Stimulated activated CD4-positive, alpha-beta T cell treated with anti-CD3 and anti-CD28 coated beads, TNF-alpha, amount 100 ng/mL, for 1 hour (primary cell): Measurements from ENCODE around the gene MOV10L1.
"Not testable (repeated sequence)": the region's sequence is repeated elsewhere in the genome, so short reads cannot be mapped to it uniquely, and the experiment has no call there.

Experiments used
- DNase-seq, 3 donors: peaks; one replicate each; pipeline ENCODE4 v3.0.0-alpha.2; 2020; ENCODE audit warnings: low read depth in 3 of 3, low spot score in 1 of 3

Gene MOV10L1

DNA sequence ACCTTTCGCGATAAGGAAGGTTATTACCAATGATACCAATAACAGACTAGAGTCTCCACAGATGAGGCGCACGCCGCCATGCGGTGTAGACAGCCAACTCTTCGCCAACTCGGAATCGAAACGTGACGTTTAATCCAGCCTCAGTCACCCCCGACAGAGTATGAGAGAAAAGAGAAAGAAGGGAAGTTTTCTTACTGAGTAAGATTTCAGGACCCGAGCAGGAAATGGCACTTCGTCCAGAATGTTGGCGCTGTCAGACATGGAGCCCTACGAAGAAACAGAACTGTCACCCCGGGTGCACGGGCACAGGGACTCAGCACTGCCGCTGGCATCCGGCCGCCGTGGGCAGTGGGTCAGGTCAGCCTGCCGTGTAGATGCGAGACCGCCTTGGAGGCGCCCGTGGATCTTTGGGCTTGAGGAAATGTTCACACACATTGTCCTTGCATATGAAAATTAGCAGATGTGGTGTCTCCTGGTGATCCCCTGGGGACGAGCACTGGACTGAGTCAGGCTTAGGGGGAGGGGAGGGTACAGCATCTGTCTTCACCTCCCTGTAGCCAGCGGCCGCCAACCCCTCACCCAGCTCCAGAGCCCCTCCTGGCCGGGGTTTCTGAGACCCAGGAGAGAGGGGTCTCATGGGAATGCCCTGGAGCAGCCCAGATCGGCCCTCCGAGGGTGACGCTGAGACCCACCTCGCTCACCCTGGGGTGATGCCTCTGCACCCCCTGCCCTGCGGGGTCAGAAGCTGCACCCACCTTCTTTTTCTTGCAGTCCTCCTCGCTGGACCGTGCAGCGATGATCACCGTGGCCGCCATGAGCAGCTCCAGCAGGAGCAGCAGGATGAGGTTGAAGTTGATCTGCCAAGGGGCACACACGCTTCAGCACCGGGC is 12.9 kb upstream of the MOV10L1 start:
- DNase-seq = no peak

DNA sequence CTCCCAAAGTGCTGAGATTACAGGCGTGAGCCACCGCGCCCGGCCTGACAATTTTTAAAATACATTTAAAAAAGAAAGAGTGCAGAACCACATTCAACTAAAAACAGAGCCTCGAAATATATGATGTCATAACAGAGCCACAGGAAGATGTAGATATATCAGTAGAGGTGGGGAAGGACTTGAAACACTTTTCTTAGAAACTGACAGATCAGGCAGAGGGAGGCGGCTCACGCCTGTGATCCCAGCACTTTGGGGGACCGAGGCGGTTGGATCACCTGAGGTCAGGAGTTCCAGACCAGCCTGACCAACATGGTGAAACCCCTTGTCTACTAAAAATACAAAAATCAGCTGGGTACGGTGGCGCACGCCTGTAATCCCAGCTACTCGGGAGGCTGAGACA is 11.6 kb upstream of the MOV10L1 start:
- DNase-seq = no peak

DNA sequence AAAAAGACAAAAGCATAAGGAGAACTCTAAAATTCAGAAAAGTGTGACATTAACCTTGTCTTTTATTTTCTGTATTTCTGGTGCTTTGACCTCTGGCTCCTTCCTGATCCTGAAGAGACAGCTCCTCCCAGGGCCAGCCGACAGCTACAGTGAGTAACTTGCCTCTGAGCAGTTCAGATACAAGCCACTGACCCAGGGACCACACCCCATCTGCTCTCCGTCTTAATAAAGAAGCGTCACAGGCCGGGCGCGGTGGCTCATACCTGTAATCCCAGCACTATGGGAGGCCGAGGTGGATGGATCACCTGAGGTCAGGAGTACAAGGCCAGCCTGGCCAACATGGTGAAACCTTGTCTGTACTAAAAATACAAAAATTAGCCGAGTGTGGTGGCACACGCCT is 11.0 kb upstream of the MOV10L1 start:
- no peak for DNase-seq

DNA sequence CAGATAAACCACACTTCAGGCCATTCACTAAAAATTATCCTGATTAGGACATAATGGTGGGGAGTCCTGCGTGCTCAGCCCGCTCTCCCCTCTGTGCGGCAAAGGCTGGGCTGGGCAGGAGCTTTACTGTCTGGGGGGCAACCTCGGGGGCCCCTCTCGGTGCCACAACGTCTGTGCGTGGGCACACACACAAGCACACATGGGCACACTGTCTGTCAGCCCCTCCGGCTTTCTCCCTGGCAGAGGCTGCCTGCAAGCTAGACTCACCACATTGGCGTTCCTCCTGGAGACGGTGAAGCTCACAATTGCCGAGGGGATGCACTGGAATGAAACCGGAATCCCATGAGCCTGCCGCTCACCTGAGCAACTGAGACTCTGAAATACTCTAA is 9.7 kb upstream of the MOV10L1 start:
- DNase-seq = no peak

DNA sequence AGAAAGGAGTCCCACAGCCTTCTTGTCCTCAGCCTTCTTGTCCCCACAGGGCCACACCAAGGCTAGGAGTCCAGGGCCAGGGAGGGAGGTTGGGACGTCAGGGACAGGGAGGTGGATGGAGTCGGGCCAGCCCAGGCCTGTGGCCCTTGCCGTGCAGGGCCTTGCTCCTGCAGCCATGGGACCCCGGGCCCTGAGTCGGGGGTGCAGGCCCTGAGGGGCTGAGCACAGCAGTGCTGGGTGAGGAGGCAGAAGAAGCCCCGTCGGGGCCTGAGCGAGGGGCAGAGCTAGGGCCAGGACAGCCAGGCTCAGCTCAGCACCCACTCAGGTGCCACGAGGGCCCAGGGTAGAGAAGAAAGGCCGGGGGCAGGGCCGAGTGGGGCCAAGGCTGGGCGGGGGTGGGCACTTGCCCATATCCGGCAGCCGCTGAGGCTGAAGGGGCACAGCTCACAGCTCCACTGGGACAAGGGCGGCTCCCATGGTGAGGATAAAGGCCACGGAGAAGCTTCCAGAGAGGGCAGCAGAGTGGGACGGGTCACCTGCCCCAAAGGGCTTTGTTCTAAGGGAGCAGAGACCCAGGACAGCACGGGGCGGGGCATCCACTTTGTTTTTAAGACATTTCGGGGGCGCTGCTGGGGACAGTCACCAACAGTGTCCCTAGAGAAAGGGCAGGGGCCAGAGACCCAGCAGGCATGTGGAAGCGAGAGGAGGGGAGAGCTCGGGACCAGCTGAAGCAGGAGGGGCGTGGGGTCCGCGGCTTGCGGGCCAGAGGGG is 8.2 kb upstream of the MOV10L1 start:
- no peak for DNase-seq

DNA sequence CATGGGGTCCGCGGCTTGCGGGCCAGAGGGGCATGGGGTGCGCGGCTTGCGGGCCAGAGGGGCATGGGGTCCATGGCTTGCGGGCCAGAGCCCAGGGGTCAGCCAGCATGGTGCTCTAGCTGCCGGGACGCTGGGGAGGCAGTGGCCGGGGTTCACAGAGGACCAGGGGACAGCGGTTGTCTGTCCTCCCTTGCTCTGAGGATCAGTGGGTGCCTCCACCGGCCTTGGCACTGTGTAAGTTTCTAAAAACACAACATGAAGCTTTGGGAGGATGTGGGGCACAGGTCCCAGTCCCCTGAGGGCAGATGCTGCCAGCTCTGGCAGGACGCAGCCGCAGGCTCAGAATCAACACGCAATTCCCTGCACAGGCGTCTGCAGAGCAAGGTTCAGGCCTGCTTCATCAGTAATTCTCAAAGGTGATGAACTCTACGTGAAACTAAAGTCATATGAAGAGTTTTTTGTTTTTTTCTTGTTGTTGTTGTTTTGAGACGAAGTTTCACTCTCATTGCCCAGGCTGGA is 7.5 kb upstream of the MOV10L1 start:
- DNase-seq = no peak

DNA sequence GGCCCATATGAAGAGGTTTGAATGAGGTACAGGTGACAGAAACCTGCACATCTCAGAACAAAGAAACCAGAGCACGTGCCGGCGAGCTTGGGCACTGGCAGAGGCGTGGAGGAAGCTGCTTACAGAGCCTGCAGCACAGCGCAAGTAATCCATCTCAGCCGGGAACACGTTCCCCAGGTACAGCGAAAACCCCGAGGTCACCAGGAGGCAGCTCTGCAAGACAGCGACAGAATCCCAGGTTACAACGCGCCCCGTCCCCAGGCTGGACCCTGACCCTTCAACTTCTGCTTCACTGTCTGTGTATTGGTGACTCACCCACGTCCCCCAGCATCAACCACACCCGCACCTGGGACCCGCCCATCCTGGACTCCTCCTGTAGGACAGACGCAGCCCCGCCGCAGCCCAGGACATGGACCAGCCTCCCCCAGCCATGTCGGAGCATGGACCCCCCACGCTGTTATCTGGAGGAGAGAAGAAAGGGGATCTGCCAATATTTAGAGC is 6.8 kb upstream of the MOV10L1 start:
- no peak for DNase-seq

DNA sequence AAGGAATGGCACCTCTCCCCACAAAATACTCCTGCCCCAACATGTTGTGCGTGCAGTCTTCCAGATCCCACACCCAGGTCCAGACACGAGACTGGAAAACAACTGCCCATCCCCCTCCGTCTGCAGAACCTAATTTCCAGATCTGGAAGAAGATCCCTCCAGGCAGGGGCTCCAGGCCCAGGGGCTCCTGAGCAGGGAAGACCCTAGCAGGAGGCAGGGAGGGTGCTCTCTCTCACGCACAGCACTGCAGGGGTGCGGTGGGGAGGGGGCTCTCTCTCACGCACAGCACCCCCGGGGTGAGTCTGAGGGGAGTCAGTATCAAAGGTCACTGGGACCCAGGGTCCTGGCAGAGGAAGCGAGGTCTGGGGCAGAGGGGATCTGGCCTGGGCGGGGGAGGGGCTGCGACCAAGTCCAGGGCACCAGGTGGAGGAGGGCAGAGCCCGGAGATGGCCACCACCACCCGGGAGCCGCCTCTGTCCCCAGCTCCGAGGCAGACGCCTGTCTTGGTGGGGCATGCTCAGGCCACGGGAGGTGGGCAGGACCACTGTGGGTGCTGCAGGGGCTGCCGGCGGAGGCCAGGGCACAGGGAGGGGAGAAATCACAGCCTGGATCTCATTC is 6.2 kb upstream of the MOV10L1 start:
- no peak for DNase-seq

DNA sequence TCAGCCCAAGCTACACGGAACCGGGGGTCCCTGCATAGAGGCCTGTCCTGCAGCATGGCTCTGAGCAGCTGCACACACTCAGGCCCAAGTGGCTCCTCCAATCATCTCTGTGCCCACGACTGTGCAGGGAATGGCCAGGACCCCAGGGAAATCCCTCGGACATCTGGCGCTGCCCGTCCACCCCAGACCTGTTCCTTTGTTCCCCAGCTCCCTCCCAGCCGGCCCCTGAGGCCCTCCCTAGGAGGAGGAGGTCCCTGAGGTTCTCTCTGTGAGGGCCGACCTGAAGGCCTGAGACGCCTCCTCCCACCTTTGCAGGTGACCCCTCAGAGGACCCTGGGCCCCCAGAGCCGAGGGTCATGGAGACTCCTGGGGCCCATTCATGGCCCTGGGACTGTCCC is 5.7 kb upstream of the MOV10L1 start:
- no peak for DNase-seq

DNA sequence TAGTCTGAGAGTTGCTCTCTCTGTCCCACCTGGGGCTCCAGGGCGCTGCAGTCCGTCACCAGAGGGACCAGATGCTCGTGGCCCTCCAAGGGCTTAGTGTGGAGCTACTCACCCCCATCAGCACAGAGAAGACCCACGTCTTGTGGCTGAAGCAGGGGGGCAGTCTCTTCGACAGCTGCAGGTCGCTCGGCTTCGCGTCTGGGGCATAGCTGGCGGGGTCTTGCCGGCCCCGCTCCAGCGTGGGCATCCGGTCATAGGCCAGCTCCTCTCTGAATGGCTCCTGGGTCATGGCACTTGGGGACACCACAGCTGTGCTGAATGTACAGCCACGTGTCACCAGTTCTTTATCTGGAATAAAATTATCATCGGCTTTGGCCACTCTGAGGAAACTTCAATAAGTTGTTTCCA is 5.2 kb upstream of the MOV10L1 start:
- DNase-seq = no peak

DNA sequence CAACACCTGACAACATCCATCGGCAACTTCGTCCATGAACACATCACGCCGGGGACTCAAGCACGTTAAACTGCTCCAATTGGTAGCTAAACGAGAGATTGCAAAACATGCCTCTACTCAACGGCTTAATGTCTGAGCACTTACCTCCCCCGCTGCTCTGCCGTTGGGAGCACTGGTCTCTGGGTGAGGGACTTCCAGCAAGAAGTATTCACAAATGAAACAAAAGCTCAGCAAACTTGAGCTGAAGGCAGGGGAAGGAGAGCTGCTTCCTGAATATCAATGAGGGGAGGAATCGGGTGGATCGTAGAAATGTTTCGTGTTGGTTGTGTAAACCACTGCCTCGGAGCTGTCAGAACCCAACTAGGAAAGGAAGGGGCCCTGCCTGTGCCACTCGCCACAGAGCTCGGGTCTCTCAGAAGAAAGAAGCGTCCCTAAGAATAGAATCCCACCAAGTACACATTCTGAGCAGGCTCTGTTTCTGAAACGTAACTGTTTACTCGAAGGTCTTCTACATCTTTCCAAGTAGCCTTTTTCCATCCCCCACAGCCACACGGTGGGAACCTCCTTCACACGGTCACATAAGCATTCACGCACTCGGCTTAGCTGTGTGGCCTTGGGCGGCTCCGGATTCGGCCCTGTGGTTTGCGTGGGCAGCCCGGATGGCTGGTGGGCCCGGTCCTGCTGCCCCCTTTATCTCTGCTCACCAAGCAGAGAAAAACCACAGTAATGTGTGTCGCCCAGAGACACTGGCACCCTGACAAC is 4.4 kb upstream of the MOV10L1 start, which contains the start of gene MLC1:
TSS of gene MLC1 (minus strand) at position 216 of the 762 bp plus-strand sequence. CDS start 524 bp downstream, outside the sequence.
- DNase-seq = no peak

DNA sequence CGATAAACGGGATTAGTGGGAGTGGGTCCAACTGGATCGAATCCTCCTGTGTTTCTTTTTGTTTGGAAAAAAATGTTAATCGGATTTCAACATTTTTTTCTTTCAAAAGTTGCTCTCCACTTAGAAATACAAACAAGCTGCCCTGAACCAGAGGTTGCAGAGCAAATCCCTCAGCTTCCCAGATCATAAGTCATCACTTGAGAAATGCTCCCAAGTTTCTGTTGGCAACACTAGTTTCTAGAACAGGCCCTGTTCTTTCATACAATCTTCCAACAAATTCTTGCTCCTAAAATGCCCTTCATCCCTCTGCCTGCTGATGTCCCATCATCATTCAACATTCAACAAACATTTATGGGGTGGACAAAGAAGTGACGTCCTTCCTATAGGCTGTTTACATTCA is 3.3 kb upstream of the MOV10L1 start:
- no peak for DNase-seq

DNA sequence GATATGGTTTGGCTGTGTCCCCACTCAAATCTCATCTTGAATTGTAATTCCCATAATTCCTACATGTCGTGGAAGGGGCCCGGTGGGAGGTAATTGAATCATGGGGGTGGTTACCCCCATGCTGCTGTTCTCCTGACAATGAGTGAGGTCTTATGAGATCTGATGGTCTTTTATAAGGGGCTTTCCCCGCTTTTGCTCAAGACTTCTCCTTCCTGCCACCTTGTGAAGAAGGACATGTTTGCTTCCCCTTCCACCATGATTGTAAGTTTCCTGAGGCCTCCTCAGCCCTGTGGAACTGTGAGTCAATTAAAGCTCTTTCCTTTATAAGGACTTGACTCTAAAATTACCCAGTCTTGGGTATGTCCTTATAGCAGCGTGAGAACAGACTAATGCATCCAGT is 2.8 kb upstream of the MOV10L1 start:
- DNase-seq = not testable (repeated sequence)

DNA sequence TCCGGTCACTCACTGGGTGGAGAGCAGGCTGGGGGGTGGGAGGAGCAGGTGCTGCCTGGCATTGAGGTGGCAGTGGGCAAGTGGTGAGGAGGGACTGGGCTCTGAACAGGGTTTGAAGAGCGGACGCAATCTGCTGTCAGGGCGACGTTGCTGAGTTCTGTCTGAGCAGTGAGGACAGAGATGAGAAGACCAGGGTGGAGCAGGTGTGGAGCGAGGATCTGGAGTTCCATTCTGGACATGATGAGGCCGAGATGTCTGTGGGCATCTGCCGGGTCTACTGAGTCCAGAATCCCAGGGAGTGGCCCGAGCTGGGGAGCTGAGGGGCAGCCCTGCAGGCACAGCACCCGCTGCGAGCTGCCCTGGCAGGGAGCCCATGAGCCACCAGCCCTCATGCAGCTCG is 2.2 kb upstream of the MOV10L1 start:
- DNase-seq = no peak

DNA sequence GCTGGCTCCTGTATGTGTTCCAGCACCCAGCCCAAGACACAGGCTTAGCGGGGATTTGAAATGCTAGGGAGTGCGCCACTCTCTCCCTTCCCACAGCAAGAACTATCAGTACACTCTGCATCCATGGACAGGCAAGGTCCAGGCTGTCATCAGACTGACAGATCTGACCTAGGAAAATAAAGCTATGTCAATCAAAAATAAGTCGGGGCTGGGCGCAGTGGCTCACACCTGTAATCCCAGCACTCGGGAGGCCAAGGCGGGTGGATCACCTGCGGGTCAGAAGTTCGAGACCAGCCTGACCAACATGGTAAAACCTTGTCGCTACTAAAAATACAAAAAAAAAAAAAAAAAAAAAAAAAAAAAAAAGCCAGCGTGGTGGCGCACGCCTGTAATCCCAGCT is 1.7 kb upstream of the MOV10L1 start:
- no peak for DNase-seq

DNA sequence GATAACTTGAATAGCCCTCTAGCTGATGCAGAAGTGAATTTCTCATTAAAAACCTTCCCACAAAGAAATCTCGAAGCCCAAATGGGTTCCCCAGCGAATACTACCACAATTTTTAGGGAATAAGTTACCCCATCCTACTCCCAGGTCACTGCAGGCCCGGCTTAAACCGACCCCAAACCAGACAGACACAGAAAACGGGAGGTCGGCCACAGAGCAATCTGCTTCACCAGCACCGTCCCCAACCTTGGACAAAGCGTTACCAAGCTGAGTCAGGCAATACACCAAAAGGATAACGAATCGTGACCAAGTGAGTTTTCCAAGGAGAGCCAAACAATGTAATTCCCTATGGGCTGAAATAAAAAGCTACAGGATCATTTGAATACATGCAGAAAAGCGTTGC is 575 bp upstream of the MOV10L1 start:
- no peak for DNase-seq

DNA sequence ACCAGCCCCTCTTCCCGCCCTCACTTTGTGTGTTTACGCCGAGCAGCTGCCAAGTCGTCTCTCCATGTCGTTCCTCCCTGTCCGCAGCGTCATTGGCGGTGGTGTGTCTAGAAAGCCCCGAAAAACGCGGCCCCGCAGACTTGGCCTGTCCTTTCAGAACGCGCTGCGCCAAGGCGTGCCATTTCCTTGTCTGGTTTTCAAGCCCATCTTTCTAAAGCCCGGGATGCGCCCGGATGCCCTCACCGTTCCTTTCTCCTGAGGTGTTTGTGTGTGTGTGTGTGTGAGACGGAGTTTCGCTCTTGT is 557 bp downstream of the MOV10L1 start:
- DNase-seq = no peak

DNA sequence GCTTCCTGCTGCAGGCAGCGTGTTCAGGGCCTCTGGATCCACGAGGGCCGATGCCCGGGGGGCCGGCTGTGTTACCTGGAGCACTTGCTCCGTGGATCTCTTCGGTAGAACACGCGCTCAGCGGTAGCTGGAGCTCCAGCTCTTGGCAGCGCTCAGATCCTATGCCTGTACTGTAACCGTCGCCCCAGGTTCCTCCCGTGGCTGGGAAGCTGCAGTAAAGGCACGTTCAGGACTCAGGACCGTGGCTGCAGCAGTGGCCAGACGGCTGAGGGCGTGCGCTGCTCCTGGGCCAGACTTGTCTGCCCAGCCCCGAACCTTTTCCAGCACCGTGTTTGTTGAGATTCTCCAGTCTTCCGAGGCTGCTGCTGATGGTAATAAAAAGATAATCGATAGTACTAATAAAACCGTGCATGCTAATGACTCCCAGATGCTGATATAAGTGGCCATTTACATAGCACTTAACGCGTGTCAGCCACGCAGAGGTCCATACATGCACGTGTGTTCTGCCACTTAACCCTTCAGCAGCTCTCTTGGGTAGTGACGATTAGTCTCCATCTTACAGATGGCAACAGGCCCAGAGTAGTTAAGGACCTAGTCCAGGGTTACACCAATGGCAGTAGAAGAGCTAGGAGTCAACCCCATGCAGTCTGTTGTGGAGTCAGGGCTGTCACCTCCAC is 1.4 kb downstream of the MOV10L1 start:
- no peak for DNase-seq

DNA sequence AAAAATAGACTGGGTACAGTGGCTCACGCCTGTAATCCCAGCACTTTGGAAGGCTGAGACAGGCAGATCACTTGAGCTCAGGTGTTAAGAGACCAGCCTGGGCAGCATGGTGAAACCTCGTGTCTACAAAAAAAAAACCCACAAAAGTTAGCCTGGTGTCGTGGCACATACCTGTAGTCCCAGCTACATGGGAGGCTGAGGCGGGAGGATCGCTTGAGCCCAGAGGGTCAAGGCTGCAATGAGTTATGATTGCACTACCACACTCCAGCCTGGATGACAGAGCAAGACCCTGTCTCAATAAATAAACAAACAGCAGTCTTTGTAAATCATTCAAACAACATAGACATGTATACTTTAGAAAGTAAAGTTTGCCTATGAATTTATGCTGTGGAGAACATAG is 2.5 kb downstream of the MOV10L1 start:
- DNase-seq = no peak

DNA sequence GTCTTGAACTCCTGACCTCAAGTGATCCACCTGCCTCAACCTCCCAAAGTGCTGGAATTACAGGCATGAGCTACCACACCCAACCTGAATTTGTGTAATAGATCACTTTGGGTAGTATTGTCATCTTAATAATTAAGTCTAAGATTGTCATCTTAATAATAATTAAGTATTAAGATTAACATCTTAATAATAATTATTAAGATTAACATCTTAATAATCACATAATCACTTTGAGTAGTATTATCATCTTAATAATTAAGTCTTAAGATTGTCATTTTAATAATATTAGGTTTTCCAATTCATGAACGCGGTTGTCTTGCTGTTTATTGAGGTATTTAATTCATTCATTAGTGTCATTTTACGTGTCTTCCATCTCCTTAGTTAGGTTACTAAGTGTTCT is 8.2 kb downstream of the MOV10L1 start:
- DNase-seq = no peak
